HG03060 (cell line): Measurements from ENCODE around the gene PCDHB10.
"Not testable (repeated sequence)": the region's sequence is repeated elsewhere in the genome, so short reads cannot be mapped to it uniquely, and the experiment has no call there.

ENCODE experiments used
- ATAC-seq: cut with Tn5 transposase; IDR thresholded peaks from one replicate; pipeline ENCODE4 v1.9.1; 2021; ENCODE audit warnings: low read depth, moderate number of reproducible peaks; ENCODE audit not compliant: unreplicated experiment

The PCDHB10 gene

GRCh38 chr5:141186897-141187512 lies 5.1 kb upstream of the PCDHB10 start, which contains the start of gene PCDHB9:
PCDHB9 (plus strand) TSS chr5:141187161; CDS start chr5:141187319, 158 bp downstream.
- no peak for ATAC-seq

GRCh38 chr5:141188682-141189081 lies 3.5 kb upstream of the PCDHB10 start:
- ATAC-seq, result not testable (repeated sequence)

- not testable (repeated sequence) for ATAC-seq
Observed at GRCh38 chr5:141189131-141189530, 3.0 kb upstream of the PCDHB10 start.

- not testable (repeated sequence) for ATAC-seq
Observed at GRCh38 chr5:141194332-141194731, 2.2 kb downstream of the PCDHB10 start.

GRCh38 chr5:141196363-141196762 lies 4.2 kb downstream of the PCDHB10 start:
- no peak for ATAC-seq

GRCh38 chr5:141199359-141200235 lies 7.4 kb downstream of the PCDHB10 start, which contains the start of gene PCDHB11:
PCDHB11 (plus strand) TSS chr5:141199627; CDS start chr5:141199775, 148 bp downstream.
- no peak for ATAC-seq

- ATAC-seq, result not testable (repeated sequence)
Observed at GRCh38 chr5:141201126-141201525, 9.0 kb downstream of the PCDHB10 start.

- not testable (repeated sequence) for ATAC-seq
Observed at GRCh38 chr5:141201646-141202045, 9.5 kb downstream of the PCDHB10 start.

GRCh38 chr5:141208478-141208877 lies 16.3 kb downstream of the PCDHB10 start, which contains the start of gene PCDHB12:
PCDHB12 (plus strand) TSS chr5:141208719; CDS start chr5:141208908, 189 bp downstream.
- no peak for ATAC-seq

GRCh38 chr5:141210281-141210680 lies 18.1 kb downstream of the PCDHB10 start:
- not testable (repeated sequence) for ATAC-seq

- not testable (repeated sequence) for ATAC-seq
Observed at GRCh38 chr5:141210849-141211248, 18.7 kb downstream of the PCDHB10 start.

GRCh38 chr5:141213656-141214339 lies 21.6 kb downstream of the PCDHB10 start, which contains the start of gene PCDHB13:
PCDHB13 (plus strand) TSS chr5:141213919; CDS start chr5:141214124, 205 bp downstream.
- not testable (repeated sequence) for ATAC-seq

GRCh38 chr5:141214583-141214982 lies 22.4 kb downstream of the PCDHB10 start:
- ATAC-seq, result not testable (repeated sequence)

- not testable (repeated sequence) for ATAC-seq
Observed at GRCh38 chr5:141215504-141215903, 23.4 kb downstream of the PCDHB10 start.

GRCh38 chr5:141216035-141216434 lies 23.9 kb downstream of the PCDHB10 start:
- not testable (repeated sequence) for ATAC-seq

GRCh38 chr5:141223112-141223783 lies 31.1 kb downstream of the PCDHB10 start, which contains the start of gene PCDHB14:
PCDHB14 (plus strand) TSS chr5:141223343; CDS start chr5:141223506, 163 bp downstream.
- no peak for ATAC-seq

- ATAC-seq, result not testable (repeated sequence)
Observed at GRCh38 chr5:141224844-141225243, 32.7 kb downstream of the PCDHB10 start.

GRCh38 chr5:141225421-141225820 lies 33.3 kb downstream of the PCDHB10 start:
- not testable (repeated sequence) for ATAC-seq

- no peak for ATAC-seq
Observed at GRCh38 chr5:141234109-141234667, 42.0 kb downstream of the PCDHB10 start.
